Astrocyte (in vitro differentiated cells and primary cell): ENCODE measurements around the gene ZMYND15.

Experiments
- EZH2 ChIP-seq: IDR thresholded peaks from 2 replicates; pipeline ENCODE4 v1.6.1; 2012; ENCODE audit warnings: mild to moderate bottlenecking, low read length, inconsistent platforms; ENCODE audit not compliant: insufficient read depth
- TF ChIP-seq, protein P1 (sequence below): IDR thresholded peaks from 2 replicates; pipeline ENCODE4 v1.5.1; 2011; ENCODE audit warnings: low read depth, mild to moderate bottlenecking, inconsistent platforms, low read length, moderate library complexity; ENCODE audit not compliant: insufficient read depth

DNA sequence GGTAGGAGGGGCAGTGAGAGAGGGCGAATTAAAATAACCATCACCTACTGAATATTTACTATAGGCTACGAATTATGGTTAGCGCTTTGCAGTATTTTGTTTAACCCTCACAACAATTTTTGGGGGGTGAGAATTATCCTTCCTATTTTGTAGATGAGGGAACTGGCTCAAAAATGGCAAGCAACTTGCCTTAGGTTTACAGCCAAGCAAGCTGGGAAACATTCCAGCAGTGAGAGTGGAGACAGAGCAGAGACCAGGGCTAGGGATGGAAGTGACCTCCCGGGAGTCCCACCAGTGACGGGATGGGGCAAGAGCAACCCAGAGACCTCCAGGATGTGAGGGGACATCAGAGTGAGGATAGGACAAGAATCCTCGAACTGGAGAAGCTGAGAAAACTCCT is 46.9 kb downstream of the ZMYND15 start:
- TF ChIP-seq, protein P1, sequence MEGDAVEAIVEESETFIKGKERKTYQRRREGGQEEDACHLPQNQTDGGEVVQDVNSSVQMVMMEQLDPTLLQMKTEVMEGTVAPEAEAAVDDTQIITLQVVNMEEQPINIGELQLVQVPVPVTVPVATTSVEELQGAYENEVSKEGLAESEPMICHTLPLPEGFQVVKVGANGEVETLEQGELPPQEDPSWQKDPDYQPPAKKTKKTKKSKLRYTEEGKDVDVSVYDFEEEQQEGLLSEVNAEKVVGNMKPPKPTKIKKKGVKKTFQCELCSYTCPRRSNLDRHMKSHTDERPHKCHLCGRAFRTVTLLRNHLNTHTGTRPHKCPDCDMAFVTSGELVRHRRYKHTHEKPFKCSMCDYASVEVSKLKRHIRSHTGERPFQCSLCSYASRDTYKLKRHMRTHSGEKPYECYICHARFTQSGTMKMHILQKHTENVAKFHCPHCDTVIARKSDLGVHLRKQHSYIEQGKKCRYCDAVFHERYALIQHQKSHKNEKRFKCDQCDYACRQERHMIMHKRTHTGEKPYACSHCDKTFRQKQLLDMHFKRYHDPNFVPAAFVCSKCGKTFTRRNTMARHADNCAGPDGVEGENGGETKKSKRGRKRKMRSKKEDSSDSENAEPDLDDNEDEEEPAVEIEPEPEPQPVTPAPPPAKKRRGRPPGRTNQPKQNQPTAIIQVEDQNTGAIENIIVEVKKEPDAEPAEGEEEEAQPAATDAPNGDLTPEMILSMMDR: no peak
- no peak for TF ChIP-seq EZH2
